RWPE2 (cell line): ENCODE measurements around the gene MPST.

Experiments
- ATAC-seq: fragments of 200-7000 bp; cut with Tn5 transposase; 3 replicates; pipeline ENCODE4 v1.9.1; 2021; ENCODE audit warnings: low read depth
- DNase-seq: peaks from one replicate; pipeline ENCODE4 v3.0.0-alpha.2; 2020; ENCODE audit warnings: low spot score
- H3K27ac ChIP-seq: fragments of 450-650 bp; 2 replicates; pipeline ENCODE4 v1.5.1; 2017; ENCODE audit warnings: mild to moderate bottlenecking; ENCODE audit not compliant: poor library complexity, severe bottlenecking
- H3K27me3 ChIP-seq: fragments of 250-450 bp; sonication (Bioruptor Pico); 2 replicates; pipeline ENCODE4 v1.5.1; 2021; ENCODE audit warnings: mild to moderate bottlenecking, moderate library complexity; ENCODE audit not compliant: insufficient read depth, poor library complexity, severe bottlenecking
- H3K36me3 ChIP-seq: fragments of 250-450 bp; sonication (Bioruptor Pico); 2 replicates; pipeline ENCODE4 v1.5.1; 2020; ENCODE audit warnings: low read depth, mild to moderate bottlenecking, moderate library complexity
- H3K4me1 ChIP-seq: fragments of 250-450 bp; sonication (Bioruptor Pico); 2 replicates; pipeline ENCODE4 v1.5.1; 2021; ENCODE audit warnings: mild to moderate bottlenecking, moderate library complexity; ENCODE audit not compliant: insufficient read depth, poor library complexity, severe bottlenecking
- H3K4me3 ChIP-seq: fragments of 250-450 bp; sonication (Bioruptor Pico); 2 replicates; pipeline ENCODE4 v1.5.1; 2021; ENCODE audit warnings: mild to moderate bottlenecking, moderate library complexity; ENCODE audit not compliant: severe bottlenecking
- H3K9me3 ChIP-seq: fragments of 250-450 bp; sonication (Bioruptor Pico); 2 replicates; pipeline ENCODE4 v1.5.1; 2021; ENCODE audit warnings: mild to moderate bottlenecking, moderate library complexity; ENCODE audit not compliant: severe bottlenecking
- TF ChIP-seq, protein P1 (sequence below): fragments of 450-650 bp; IDR thresholded peaks from one replicate; pipeline ENCODE4 v1.5.1; 2017; ENCODE audit warnings: mild to moderate bottlenecking, moderate library complexity; ENCODE audit not compliant: poor library complexity, severe bottlenecking

The MPST gene

DNA sequence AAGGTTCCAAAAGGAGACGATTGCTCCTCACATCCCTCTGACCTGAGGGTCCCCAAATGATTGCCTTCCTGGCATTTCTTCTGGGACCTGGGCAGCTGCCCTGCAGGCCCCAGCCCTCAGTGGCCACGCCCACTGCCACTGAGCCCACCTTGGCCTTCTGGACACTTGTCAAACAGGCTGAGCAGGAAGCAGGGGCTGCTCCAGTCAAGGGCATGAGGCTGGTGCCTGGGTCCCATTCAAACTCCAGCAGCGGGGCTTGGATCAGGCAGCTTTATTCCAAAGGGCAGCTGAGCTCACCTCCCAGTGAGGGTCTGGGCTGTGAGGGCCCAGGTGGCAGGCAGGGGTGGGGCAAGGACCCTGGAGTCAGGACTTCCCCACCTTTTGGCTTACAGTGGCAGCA lies 45.6 kb downstream of the MPST start:
- Histone ChIP-seq H3K27ac (no peak overlapping the region), H3K9me3 (no peaks in the 10 kb centered on the region), H3K4me3 (no peak overlapping the region), H3K27me3 (no peaks in the 10 kb centered on the region), H3K36me3 (no peaks in the 10 kb centered on the region), H3K4me1 (no peaks in the 10 kb centered on the region)
- TF ChIP-seq, protein P1, sequence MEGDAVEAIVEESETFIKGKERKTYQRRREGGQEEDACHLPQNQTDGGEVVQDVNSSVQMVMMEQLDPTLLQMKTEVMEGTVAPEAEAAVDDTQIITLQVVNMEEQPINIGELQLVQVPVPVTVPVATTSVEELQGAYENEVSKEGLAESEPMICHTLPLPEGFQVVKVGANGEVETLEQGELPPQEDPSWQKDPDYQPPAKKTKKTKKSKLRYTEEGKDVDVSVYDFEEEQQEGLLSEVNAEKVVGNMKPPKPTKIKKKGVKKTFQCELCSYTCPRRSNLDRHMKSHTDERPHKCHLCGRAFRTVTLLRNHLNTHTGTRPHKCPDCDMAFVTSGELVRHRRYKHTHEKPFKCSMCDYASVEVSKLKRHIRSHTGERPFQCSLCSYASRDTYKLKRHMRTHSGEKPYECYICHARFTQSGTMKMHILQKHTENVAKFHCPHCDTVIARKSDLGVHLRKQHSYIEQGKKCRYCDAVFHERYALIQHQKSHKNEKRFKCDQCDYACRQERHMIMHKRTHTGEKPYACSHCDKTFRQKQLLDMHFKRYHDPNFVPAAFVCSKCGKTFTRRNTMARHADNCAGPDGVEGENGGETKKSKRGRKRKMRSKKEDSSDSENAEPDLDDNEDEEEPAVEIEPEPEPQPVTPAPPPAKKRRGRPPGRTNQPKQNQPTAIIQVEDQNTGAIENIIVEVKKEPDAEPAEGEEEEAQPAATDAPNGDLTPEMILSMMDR, result no peak
- DNase-seq, result no peak
- no peak for ATAC-seq

DNA sequence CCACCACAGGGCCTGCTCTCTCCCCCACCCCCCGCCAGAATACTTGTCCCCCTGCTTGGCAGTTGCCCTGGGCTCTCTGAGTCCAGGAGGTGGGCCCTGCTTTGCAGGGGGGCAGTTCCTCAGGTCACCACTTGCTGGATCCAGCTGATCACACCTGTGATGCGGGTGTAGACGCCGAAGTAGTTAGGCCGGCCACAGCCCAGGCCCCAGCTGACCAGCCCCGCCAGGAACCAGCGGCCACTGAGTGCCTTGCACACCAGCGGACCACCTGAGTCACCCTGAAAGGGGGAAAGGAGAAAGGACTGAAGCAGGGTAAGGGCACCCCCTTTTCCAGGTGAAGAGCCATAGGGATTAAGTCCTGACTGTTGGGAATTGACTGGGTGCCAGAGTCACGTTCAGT lies 46.4 kb downstream of the MPST start:
- DNase-seq (no peak), ATAC-seq (no peak)
- H3K36me3 ChIP-seq, result no peaks in the 10 kb centered on the region
- H3K4me1 ChIP-seq, result no peaks in the 10 kb centered on the region
- H3K27me3 ChIP-seq, result no peaks in the 10 kb centered on the region
- H3K27ac ChIP-seq, result no peak overlapping the region
- TF ChIP-seq, protein P1, result no peak
- no peaks in the 10 kb centered on the region for H3K9me3 ChIP-seq
- no peak overlapping the region for H3K4me3 ChIP-seq

DNA sequence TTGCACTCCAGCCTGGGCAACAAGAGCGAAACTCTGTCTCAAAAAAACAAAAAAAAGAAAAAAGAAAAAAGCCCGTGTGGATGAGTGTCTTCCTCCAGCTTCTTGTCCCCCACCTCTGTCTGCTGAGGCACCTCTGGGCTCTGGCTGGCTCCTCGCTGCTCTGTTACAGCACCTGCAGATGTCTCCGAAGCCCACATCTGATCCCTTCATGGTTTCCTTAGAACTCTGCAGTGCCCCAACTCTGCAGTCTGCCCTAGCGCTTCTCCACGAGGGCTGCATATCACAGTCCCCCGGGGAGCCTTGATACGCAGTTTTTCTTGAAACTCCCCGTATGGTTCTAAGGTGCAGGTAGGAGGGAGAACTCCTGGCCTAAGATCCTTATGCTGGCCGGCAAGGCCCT lies 47.9 kb downstream of the MPST start:
- Histone ChIP-seq H3K4me1 (no peaks in the 10 kb centered on the region), H3K27me3 (no peaks in the 10 kb centered on the region), H3K4me3 (no peak overlapping the region), H3K36me3 (no peaks in the 10 kb centered on the region), H3K9me3 (no peaks in the 10 kb centered on the region), H3K27ac (no peak overlapping the region)
- no peak for DNase-seq
- ATAC-seq, result no peak
- TF ChIP-seq, protein P1, result no peak

DNA sequence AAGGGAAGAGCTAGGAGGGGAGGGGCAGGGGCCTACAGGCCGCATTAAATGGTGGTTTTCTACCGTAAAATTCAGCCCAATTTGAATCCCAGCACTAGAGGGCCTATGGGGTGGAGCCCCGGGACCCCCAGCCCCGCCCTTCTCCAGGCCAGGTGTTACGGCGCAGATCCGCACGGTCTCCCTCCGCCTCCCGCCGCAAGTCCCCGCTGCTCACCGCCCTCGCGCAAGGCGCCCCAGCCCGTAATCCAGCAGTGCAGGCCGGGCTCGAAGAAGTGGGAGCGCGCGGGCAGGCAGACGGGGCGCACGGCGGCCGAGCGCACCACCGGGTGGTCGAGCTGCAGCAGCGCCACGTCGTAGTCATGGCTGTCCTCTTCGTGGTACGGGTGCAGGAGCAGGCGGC lies 49.3 kb downstream of the MPST start:
- H3K4me3 ChIP-seq, result no peak overlapping the region
- no peak for ATAC-seq
- no peak for DNase-seq
- TF ChIP-seq, protein P1, result no peak
- H3K27ac ChIP-seq, result no peak overlapping the region
- no peaks in the 10 kb centered on the region for H3K36me3 ChIP-seq
- no peaks in the 10 kb centered on the region for H3K4me1 ChIP-seq
- H3K9me3 ChIP-seq, result no peaks in the 10 kb centered on the region
- H3K27me3 ChIP-seq, result no peaks in the 10 kb centered on the region

DNA sequence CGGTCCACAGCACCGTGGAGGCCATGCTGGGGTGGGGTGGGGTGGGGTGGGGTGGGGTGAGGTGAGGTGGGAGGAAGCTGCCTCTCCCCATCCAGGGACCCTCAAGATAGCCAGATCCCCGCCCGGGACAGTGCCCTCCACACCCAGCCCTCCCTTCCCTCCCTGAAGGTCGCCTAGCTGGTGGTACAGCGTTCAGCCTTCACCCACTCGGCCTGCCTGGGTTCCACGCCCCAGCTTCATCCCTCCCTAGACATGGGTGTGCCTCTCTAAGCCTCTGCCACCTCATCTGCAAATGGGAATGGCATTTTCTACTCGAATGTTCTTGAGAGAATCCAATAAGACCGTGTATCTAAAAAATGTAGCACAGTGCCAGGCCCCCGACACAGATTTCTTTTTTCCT lies 49.8 kb downstream of the MPST start:
- no peak for ATAC-seq
- no peaks in the 10 kb centered on the region for H3K36me3 ChIP-seq
- no peaks in the 10 kb centered on the region for H3K4me1 ChIP-seq
- no peak for DNase-seq
- H3K9me3 ChIP-seq, result no peaks in the 10 kb centered on the region
- no peaks in the 10 kb centered on the region for H3K27me3 ChIP-seq
- no peak overlapping the region for H3K4me3 ChIP-seq
- TF ChIP-seq, protein P1, result no peak
- no peak overlapping the region for H3K27ac ChIP-seq
